ENCODE data around the gene OLIG1.

DNA sequence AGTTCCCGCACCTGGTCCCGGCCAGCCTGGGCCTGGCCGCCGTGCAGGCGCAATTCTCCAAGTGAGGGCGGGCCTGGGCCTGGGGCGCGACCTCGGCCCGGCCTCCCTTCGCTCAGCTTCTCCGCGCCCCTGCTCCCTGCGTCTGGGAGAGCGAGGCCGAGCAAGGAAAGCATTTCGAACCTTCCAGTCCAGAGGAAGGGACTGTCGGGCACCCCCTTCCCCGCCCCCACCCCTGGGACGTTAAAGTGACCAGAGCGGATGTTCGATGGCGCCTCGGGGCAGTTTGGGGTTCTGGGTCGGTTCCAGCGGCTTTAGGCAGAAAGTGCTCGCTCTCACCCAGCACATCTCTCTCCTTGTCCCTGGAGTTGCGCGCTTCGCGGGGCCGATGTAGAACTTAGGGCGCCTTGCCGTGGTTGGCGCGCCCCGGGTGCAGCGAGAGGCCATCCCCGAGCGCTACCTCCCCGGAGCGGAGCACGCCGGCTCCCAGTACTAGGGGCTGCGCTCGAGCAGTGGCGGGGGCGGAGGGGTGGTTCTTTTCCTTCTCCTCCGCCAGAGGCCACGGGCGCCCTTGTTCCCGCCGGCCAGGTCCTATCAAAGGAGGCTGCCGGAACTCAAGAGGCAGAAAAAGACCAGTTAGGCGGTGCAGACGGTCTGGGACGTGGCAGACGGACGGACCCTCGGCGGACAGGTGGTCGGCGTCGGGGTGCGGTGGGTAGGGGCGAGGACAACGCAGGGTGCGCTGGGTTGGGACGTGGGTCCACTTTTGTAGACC lies 1.2 kb downstream of the OLIG1 start:
- TF ChIP-seq, protein P1, sequence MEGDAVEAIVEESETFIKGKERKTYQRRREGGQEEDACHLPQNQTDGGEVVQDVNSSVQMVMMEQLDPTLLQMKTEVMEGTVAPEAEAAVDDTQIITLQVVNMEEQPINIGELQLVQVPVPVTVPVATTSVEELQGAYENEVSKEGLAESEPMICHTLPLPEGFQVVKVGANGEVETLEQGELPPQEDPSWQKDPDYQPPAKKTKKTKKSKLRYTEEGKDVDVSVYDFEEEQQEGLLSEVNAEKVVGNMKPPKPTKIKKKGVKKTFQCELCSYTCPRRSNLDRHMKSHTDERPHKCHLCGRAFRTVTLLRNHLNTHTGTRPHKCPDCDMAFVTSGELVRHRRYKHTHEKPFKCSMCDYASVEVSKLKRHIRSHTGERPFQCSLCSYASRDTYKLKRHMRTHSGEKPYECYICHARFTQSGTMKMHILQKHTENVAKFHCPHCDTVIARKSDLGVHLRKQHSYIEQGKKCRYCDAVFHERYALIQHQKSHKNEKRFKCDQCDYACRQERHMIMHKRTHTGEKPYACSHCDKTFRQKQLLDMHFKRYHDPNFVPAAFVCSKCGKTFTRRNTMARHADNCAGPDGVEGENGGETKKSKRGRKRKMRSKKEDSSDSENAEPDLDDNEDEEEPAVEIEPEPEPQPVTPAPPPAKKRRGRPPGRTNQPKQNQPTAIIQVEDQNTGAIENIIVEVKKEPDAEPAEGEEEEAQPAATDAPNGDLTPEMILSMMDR (conservative IDR thresholded peaks at IDR 0.05; ENCODE audit: low read length): no peak
- TF ChIP-seq EZH2phosphoT487 (IDR thresholded peaks at IDR 0.05; ENCODE audit: borderline replicate concordance, low read depth, low read length): no peak

Data from OCI-LY7 (cell line).